GM18858 (cell line): Measurements from ENCODE around the gene THPO.

ENCODE experiments used
- ATAC-seq: cut with Tn5 transposase; IDR thresholded peaks from one replicate; pipeline ENCODE4 v1.9.1; 2021; ENCODE audit not compliant: unreplicated experiment

The THPO gene

DNA sequence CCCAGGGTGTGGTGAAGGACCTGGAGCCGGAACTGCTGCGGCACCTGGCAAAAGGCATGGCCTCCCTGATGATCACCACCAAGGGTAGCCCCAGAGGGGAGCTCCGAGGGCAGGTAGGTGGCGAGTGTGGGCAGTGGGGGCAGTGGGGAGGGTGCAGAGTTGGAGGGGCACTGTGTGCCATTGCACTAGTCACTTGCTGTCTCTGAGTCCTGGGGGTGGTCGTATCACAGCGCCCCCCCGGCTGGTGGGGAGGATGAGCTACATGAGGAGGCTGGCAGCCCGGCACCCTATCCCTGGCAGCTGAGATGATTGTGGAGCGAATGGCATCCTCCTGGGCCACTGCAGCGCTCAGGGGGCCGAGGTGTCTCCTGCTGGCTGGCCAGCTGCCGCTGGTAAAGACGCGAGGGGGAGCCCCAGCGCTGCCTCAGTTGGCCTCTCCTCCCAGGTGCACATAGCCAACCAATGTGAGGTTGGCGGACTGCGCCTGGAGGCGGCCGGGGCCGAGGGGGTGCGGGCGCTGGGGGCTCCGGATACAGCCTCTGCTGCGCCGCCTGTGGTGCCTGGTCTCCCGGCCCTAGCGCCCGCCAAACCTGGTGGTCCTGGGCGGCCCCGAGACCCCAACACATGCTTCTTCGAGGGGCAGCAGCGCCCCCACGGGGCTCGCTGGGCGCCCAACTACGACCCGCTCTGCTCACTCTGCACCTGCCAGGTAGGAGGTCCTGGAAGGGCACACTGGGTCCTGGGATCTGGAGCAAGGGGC is 8.2 kb upstream of the THPO start:
- no peak for ATAC-seq

DNA sequence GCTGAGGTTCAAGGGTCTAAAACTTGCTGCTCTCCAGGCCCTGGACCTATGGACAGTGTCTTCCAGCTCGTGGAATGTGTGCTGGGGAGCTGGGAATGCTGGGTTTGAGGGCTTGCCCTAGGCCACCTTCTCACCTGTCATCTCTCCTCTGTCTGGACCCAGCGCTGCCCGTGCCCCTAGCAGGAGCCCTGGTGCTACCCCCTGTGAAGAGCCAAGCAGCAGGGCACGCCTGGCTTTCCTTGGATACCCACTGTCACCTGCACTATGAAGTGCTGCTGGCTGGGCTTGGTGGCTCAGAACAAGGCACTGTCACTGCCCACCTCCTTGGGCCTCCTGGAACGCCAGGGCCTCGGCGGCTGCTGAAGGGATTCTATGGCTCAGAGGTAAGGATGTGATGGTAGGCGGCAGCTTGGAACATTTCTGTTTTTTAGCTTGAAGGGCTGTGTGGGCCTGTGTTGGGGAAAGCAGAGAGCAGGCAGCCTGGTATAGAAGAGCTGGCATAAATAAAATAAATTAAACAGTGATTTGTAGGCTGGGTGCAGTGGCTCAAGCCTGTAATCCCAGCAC is 6.9 kb upstream of the THPO start:
- ATAC-seq = no peak

DNA sequence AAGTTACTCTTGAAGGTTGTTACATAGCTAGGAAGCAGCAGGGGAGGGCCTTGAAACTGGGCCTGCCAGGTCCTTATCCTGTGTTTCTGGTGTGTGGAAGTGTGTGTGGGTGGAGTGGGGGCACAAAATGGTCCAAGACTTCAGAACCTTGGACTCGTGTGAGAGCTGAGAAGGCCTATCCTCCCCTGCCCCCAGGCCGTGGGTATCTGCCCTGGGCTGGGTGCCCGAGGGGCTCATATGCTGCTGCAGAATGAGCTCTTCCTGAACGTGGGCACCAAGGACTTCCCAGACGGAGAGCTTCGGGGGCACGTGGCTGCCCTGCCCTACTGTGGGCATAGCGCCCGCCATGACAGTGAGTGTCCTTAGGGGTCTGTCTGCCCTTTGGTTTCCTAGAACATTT is 6.3 kb upstream of the THPO start:
- no peak for ATAC-seq

DNA sequence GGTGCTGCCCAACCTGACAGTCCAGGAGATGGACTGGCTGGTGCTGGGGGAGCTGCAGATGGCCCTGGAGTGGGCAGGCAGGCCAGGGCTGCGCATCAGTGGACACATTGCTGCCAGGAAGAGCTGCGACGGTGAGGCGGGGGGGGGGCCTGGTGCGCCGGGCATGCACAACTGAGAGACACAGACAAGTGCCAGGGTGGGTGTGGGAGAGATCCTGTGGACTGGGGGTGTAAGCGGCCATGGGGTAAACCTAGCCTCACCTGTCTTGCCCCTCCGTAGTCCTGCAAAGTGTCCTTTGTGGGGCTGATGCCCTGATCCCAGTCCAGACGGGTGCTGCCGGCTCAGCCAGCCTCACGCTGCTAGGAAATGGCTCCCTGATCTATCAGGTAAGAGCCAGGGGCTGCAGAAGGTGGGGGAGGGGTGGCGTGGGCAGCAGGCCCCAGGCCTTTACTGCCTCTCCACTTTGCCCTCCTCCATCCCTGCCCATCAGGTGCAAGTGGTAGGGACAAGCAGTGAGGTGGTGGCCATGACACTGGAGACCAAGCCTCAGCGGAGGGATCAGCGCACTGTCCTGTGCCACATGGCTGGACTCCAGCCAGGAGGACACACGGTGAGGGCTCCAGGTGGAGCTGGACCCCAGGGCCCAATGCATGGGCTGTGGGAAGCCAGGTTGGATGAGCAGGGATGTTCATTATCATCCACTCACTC is 5.2 kb upstream of the THPO start:
- ATAC-seq = no peak

DNA sequence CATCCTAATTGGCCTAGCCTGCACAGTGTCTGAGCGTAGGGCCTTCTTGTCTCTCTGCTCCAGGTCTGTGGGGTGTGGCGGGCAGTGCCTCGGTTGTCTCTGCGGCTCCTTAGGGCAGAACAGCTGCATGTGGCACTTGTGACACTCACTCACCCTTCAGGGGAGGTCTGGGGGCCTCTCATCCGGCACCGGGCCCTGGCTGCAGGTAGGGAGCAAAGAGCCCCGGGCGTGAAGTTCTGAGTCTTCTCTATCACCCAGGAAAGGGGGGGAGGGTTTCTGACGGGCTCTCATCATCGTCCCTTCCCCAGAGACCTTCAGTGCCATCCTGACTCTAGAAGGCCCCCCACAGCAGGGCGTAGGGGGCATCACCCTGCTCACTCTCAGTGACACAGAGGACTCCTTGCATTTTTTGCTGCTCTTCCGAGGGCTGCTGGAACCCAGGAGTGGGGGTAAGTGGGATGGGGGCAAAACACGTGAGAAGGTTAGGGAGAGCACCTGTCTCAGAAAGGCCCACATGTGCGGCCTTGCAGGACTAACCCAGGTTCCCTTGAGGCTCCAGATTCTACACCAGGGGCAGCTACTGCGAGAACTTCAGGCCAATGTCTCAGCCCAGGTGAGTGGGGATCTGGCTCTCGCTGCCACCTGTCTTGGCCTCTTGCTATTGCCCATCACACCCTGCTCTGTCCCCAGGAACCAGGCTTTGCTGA is 4.5 kb upstream of the THPO start:
- ATAC-seq = no peak

DNA sequence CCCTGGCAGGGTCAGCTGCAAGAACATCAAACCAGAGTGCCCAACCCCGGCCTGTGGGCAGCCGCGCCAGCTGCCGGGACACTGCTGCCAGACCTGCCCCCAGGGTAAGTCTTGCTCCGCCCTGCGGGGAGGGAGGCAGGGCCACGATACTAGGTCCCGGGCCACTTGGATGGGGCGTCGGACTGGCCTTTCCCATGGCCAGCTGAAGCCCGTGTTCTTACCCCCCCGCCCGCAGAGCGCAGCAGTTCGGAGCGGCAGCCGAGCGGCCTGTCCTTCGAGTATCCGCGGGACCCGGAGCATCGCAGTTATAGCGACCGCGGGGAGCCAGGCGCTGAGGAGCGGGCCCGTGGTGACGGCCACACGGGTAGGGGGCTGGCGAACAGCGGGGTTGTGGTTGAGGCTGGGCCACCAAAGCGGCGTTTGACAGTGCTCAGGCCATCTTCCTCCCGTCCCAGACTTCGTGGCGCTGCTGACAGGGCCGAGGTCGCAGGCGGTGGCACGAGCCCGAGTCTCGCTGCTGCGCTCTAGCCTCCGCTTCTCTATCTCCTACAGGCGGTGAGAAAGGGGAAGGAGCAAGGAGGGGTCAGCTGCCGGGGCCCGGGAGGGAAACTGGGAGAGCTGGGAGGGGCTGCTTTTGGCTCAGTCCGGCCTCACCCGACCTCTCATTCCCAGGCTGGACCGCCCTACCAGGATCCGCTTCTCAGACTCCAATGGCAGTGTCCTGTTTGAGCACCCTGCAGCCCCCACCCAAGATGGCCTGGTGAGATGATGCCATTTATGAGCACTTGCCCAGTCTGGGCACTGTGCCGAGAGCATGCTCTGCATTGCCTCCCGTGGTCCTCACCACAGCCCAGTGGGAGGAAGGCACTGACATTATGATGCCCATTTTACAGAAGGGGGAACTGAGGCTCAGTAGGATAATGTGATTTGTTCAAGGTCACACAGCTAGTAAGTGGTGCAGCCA is 3.5 kb upstream of the THPO start:
- ATAC-seq = no peak

DNA sequence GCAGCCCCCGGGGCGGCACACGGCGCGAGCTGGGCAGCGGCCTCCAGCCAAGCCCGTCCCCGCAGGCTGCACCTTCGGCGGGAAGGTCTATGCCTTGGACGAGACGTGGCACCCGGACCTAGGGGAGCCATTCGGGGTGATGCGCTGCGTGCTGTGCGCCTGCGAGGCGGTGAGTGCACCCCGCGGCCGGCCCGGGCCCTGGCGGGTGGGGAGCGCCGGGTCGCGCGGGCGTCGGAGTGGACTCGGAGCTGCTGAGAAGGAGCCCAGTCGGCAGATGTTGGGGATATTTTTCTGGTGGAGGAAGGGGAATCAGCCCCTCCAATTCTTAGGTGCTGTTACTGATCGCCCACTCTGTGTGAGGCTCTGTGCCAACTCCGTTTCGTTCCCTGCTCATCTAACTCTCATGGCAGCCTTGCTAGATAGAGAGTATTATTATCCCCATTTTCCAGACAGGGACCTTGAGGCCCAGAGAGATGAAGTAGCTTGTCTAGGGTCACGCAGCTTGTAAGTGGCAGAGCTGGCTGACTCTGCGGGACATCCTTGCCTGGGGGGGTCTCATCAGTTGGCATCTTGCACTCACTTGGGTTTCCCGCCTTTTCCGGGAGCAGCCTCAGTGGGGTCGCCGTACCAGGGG is 2.7 kb upstream of the THPO start:
- ATAC-seq = no peak

DNA sequence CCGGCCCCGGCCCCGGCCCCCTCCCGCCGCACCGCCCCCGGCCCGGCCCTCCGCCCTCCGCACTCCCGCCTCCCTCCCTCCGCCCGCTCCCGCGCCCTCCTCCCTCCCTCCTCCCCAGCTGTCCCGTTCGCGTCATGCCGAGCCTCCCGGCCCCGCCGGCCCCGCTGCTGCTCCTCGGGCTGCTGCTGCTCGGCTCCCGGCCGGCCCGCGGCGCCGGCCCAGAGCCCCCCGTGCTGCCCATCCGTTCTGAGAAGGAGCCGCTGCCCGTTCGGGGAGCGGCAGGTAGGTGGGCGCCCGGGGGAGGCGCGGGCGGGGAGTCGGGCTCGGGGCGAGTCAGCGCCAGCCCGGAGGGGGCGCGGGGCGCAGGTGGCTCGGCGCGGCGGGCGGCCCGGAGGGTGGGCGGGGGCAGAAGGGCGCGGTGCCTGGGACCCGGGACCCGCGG is 2.2 kb upstream of the THPO start:
- ATAC-seq = no peak

DNA sequence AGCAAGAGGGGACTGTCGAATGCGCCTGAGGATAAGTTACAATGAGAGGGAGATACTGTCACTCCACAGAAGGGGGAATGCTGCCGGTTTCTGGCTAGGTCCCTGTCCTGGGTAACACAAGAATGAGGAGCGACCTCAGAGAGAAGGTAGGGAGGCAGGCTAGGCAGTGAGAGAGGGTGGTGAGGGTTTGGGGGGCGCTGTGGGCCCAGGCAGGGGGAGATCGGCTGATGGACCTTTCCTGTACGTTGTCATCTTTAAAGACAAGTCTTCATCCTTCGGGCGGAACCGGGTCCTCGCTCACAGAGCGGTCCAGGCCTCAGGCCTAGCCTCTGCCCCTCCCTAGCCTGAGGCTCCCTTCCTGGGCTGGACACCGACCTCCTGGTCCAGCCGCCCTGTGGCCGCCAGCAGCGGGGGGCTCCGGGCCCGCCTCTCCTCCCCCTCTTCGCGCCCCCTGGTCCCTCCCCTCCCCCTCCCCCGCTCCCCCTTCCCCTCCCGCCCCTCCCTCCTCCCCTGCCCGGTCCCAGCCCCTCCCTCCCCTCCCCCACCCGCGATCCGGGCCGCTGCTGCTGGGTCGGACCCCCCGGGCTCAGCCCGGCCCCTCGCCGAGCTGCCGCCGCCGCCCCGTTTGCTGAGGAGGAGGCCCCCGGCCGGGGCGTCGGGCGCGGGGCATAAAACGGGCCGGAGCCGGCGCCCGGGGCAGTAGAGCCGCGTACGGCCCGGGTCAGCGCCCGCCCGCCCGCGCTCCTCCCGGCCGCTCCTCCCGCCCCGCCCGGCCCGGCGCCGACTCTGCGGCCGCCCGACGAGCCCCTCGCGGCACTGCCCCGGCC is 1.6 kb upstream of the THPO start, which contains the start of gene CHRD:
Gene CHRD (plus strand): TSS at position 697 of the 827 bp plus-strand sequence. CDS start 265 bp downstream, outside the sequence.
- ATAC-seq = no peak

DNA sequence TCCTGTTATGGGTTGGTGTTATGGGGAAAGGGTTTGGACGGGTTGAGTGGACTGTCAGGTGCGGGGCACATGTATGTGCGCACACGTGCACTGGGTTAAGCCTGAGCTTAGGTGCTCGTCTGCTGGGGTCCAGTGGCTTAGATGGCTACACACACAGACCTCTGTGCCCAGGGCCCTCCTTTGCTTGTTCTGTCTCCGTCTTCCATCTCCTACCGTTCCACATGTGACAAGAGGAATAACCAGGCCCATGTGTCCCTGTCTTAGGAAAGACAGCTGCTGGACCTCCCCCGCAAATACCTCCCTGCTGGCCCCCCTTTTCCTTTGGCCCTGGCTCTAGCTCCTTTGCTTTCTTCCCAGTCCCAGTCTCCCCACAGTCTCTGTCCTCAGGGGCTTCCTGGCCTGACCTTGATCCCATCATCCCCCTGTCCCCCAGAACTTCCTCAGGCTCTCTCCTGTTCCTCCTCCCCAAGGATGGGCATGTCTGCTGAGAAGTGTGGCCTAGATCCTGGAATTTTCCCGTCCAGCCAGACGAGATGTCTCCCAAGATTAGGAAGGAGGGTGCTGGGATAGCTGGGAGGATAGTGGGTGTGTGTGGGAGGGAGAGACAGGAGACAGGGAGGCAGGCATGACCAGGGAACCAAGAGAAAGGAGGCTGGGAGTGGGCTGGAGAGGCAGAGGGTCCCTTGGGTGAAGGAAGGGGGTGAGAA is 797 bp upstream of the THPO start:
- no peak for ATAC-seq

DNA sequence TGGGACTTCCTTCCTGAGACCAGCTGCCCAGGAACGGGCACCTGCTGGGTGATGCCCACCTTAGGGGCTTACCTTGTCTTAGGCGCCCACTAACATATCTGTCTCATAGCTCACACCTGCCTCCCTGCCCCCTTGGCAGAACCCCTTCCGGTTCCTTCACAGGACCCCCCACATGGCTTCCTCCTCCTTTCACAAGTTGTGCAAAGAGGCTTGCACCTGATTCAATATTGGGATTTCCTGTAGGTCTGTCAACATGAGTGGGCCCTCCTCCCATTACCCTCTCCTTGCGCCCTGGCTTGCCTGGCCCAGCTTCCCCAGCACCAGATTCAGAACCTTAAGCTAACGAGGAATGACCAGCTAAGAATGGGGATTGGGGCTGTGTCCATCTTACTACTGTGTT is 633 bp downstream of the THPO start:
- ATAC-seq = no peak

DNA sequence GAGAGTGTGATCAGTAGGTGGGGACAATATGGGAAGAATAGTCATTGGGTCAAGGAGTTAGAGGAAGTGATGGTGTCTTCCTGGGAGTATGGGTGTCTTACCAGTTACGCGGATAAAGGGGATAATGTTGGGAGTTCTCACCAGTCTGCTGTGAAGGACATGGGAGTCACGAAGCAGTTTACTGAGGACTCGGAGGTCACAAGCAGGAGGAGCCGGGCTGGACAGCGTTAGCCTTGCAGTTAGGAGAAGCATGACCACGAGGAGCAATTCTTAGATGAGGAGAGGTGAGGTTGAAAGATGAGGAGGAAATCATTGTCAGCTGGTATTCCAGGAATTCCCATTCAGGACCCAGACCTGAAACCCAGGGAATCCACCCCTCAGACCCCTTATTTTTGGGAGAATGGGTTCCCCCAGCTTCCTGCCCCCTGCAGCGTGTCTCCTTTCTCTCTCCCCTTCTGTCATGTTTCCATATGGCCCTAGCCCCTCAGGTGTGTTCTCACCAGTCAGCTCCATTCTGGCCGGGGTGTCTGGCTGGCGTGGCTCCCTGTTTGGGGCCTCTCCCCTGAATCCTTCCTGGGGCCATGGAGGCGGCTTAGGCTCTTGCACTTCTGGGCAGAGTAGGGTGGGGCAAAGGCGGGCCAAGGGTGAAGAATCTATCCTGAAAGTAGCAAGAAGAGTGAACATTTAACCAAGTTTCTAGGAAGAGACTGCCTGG is 2.1 kb downstream of the THPO start:
- no peak for ATAC-seq

DNA sequence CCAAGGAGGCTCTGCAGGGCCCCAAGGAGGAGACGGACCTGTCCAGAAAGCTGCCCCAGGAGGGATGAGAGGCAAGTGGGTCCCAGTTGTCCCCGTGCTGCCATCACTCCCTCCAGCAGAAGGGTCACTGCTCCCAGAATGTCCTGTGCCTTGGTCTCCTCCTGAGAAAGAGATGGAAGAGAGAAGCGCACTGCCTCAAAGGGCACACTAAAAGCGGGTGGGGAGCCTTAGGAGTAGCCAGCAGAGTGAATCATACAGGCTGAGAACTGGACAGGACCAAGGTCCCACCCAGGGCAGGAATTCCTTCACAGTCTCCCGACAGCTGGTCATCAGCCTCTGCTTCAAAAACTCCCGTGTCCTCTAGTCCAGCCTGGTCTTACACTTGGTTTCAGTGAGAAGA is 4.6 kb downstream of the THPO start:
- ATAC-seq = no peak

DNA sequence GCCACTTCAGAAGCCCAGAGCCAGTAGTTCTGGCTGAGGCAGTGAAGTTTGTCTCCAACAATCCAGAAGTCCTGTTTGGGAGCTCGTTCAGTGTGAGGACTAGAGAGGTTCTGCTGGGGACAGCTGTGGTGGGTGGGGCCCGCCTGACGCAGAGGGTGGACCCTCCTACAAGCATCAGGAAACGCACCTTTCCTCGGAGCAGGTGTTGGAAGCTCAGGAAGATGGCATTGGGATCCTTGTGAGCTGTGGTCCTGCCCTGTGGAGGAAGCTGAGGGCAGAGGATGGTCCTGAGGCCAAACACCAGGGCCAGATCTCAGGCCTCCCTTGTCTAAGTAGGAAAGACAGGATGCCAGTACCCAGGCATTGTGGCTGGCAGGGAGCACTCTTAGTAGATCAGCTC is 5.1 kb downstream of the THPO start:
- ATAC-seq = no peak

DNA sequence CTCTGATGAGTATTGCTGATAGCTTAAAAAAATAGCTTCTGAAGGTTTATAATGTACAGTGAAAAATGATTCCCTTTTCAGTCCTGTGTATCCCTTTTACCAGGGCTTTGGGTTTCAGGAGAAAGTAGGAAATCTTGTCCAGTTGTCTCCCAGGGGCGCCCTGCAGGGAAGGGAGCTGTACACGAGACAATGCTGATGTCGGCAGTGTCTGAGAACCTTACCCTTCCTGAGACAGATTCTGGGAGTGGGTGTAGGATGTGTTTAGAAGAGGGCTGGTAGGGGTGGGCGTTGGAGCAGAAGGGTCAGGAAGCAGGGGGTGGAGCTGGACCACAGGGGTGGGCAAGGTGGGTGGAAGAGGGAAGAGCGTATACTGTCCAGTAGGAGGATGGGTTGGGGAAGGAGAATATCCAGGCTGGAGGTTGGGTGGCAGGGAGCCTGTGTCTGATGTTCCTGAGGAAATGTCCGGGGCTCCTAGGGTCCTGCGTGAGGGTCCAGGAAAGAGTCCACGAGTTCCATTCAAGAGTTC is 5.6 kb downstream of the THPO start:
- ATAC-seq = no peak

DNA sequence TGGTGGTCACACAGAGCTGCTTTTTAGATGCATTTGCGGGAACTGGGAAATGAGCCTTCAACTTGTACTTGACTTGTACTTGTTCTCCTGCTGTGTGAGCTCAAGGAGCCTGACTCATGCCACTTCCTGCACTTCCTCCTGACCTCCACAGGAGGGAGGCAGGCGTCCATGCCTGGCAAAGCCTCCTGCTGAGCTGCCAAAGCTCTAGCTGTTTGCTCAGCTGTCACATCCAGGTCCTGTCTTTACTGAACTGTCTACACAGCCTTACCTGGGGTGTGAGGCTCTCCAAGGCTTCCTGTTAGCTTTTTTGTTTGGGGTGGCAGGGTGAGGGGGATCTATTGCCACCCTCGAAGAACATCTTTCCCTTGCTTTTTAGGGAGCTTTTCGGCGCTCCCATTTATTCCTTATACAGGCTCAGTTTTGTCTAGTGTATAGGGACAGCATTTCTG is 6.4 kb downstream of the THPO start:
- ATAC-seq = peak; percentile 84

DNA sequence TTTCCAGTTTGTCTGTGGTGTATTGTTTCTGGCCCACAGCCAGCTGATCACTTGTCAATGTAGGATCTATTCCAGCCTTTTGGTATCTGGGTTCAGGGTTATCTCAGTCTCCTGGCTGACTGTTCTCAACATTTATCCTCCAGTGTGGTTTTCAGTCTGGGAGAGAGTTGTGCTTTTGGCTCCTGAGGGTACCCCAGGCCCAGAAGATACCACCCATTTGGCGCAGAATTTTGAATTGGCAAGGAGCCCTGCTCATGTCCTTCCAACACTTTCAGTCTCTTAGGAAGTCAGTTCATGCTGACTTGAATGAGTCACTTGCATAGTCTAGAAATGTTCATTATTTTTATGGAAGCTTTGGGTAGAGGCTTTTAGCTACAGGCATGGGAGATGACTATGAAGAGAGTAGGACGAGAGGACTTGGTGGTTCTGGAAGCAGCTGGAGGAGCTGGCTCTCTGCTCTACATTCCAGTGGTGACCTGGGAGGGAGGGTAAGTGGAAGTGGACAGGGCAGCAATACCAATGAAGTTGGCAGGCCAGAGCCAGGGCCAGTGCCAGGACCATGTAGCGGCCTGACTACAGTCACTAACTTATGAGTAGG is 9.3 kb downstream of the THPO start:
- ATAC-seq = no peak
